GM06990 (cell line): ENCODE data around the gene KCTD17.
A peak's percentile ranks its signal among the peaks of the same experiment; 100 is the strongest.

ENCODE experiments used
- DNase-seq: peaks from one replicate; pipeline ENCODE4 v3.0.0-alpha.2; 2011; ENCODE audit not compliant: insufficient read length; ENCODE audit errors: extremely low read depth
- H3K27me3 ChIP-seq: replicated peaks from 2 replicates; pipeline ENCODE4 v1.6.0; 2011; ENCODE audit warnings: low read length; ENCODE audit not compliant: control insufficient read depth, insufficient read depth
- H3K36me3 ChIP-seq: 2 replicates; pipeline ENCODE4 v1.5.1; 2011; ENCODE audit warnings: low read length; ENCODE audit not compliant: control insufficient read depth, insufficient read depth
- H3K4me3 ChIP-seq: replicated peaks from 2 replicates; pipeline ENCODE4 v1.5.1; 2011; ENCODE audit warnings: low read depth, mild to moderate bottlenecking, control low read depth, low read length
- CTCF ChIP-seq: IDR thresholded peaks from 2 replicates; pipeline ENCODE4 v1.5.1; 2011; ENCODE audit warnings: low read length, control low read depth, mild to moderate bottlenecking, inconsistent platforms; ENCODE audit not compliant: insufficient read depth, poor library complexity, severe bottlenecking

KCTD17 gene

DNA sequence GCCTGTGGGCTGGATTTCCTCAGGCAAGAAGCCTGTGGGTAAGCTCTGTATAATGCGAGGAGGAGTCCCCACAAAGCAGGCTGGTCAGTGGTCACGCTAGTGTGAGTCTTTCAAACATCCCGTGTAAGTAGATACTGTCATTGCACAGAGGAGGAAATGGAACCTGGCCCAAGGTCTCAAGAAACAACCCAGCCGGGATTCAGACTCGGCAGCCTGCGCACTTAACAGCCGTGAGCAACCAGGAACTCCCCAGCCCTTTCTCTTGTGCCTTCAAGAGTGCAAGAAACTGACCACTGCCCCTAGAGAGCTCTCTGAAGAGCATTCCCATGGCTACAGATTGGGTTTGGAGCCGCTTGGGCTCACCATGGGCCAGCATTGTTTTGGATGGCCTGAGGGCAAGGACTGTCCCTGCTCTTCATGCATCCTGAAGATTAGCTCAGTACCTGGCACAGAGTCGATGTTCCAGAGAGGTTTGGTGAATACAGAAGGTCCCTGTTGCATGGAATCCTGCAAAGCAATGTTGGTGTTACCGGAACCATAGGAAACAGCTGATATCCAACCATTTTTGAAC is 26.0 kb upstream of the KCTD17 start:
- no peak for DNase-seq
- no peak for TF ChIP-seq CTCF
- Histone ChIP-seq H3K4me3 (no peak overlapping the region), H3K36me3 (no peaks in the 10 kb centered on the region; the same call in none of the 2 replicates), H3K27me3 (no peaks in the 10 kb centered on the region)

- no peak for TF ChIP-seq CTCF
- Histone ChIP-seq H3K27me3 (no peaks in the 10 kb centered on the region), H3K4me3 (no peak overlapping the region), H3K36me3 (no peaks in the 10 kb centered on the region; the same call in none of the 2 replicates)
- DNase-seq = no peak
Measured at GRCh38 chr22:37026325-37026724, 25.2 kb upstream of the KCTD17 start.

- no peaks in the 10 kb centered on the region; the same call in none of the 2 replicates for H3K36me3 ChIP-seq
- no peak for TF ChIP-seq CTCF
- H3K4me3 ChIP-seq = no peak overlapping the region
- H3K27me3 ChIP-seq = no peaks in the 10 kb centered on the region
- no peak for DNase-seq
Measured at GRCh38 chr22:37027556-37027955, 24.0 kb upstream of the KCTD17 start.

GRCh38 chr22:37028692-37029674 is 22.6 kb upstream of the KCTD17 start:
- Histone ChIP-seq H3K4me3 (no peak overlapping the region), H3K36me3 (no peaks in the 10 kb centered on the region; the same call in none of the 2 replicates), H3K27me3 (no peaks in the 10 kb centered on the region)
- no peak for TF ChIP-seq CTCF
- DNase-seq = no peak

DNA sequence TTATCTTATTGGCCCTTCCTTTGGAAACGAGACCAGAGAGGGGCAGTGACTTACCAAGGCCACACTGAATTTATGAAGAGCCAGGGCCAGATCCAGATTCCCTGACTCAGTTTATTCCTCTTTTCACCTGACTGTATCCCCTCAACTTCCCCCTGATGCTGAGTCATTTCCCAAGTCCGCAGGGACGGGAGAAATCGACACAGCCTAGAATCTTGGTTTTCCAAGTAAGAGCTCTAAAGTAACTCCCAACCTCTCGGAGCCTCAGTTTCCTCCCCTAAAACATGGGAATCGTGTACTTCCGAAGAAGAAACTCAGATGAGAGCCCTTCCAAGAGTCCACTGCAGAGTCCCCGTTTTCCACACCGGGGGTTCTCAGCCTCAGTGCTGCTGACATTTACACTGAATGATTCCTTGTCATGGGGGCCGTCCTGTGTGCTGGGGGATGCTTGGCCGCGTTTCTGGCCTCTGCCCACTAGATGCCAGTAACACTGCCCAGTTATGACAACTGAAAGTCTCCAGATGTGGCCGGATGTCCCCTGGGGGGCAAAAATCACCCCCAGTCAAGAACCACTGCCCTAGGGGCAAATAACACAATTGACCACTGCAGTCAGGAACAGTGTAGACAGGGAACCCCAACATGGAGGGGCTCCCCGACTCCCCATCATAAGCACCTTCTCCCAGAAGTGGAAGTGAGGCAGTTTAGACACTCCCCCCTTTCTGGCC is 20.8 kb upstream of the KCTD17 start:
- Histone ChIP-seq H3K27me3 (no peaks in the 10 kb centered on the region), H3K36me3 (no peaks in the 10 kb centered on the region; the same call in none of the 2 replicates)
- TF ChIP-seq CTCF = peak; percentile 25

More for the DNA sequence above, 20.8 kb upstream of the KCTD17 start:
- DNase-seq = no peak
- H3K4me3 ChIP-seq = no peak overlapping the region
